GM18870 (cell line): ENCODE data around the gene ICAM5.

Source experiments
- ATAC-seq: cut with Tn5 transposase; IDR thresholded peaks from one replicate; pipeline ENCODE4 v1.9.1; 2021; ENCODE audit warnings: moderate library complexity; ENCODE audit not compliant: unreplicated experiment

The ICAM5 gene

GRCh38 chr19:10291554-10292205 is 1.9 kb downstream of the ICAM5 start:
- ATAC-seq: no peak

GRCh38 chr19:10292206-10292788 is 2.5 kb downstream of the ICAM5 start:
- no peak for ATAC-seq

GRCh38 chr19:10292789-10293636 is 3.3 kb downstream of the ICAM5 start:
- ATAC-seq: no peak

GRCh38 chr19:10293637-10294367 is 4.0 kb downstream of the ICAM5 start:
- no peak for ATAC-seq

- ATAC-seq: no peak
Measured at GRCh38 chr19:10294368-10294697, 4.6 kb downstream of the ICAM5 start.

- ATAC-seq: no peak
Measured at GRCh38 chr19:10295305-10295846, 5.6 kb downstream of the ICAM5 start.

GRCh38 chr19:10295847-10296591 is 6.3 kb downstream of the ICAM5 start:
- no peak for ATAC-seq

- no peak for ATAC-seq
Measured at GRCh38 chr19:10299545-10300458, 10.1 kb downstream of the ICAM5 start.

- no peak for ATAC-seq
Measured at GRCh38 chr19:10305139-10305806, 15.5 kb downstream of the ICAM5 start.

GRCh38 chr19:10306327-10306726 is 16.6 kb downstream of the ICAM5 start:
- no peak for ATAC-seq

- ATAC-seq: no peak
Measured at GRCh38 chr19:10309423-10309822, 19.7 kb downstream of the ICAM5 start, which contains the start of gene ZGLP1. Gene ZGLP1, minus strand, starts transcription at chr19:10309815.

GRCh38 chr19:10315335-10316214 is 25.8 kb downstream of the ICAM5 start, which contains the start of gene FDX2:
Gene FDX2, minus strand, starts transcription at chr19:10316015. Its CDS starts 19 bp downstream, at chr19:10315996.
- no peak for ATAC-seq

GRCh38 chr19:10316229-10317044 is 26.7 kb downstream of the ICAM5 start:
- no peak for ATAC-seq

GRCh38 chr19:10317045-10317856 is 27.5 kb downstream of the ICAM5 start:
- ATAC-seq: no peak

- ATAC-seq: no peak
Measured at GRCh38 chr19:10317857-10318462, 28.2 kb downstream of the ICAM5 start.
